CD4-positive, alpha-beta T cell treated with Interleukin-15 for 1 hour (primary cell): Measurements from ENCODE around the gene CCDC107.
"Not testable (repeated sequence)": the region's sequence is repeated elsewhere in the genome, so short reads cannot be mapped to it uniquely, and the experiment has no call there.

Experiments used
- DNase-seq: peaks from one replicate; pipeline ENCODE4 v3.0.0-alpha.2; 2020

Gene CCDC107

GRCh38 chr9:35658137-35658967, at the start of gene CCDC107:
Gene CCDC107, plus strand, starts transcription at chr9:35658292. Its CDS starts 88 bp downstream, at chr9:35658380.
- DNase-seq = peak; percentile 87

- no peak for DNase-seq
Observed at GRCh38 chr9:35609001-35609819, 48.9 kb upstream of the CCDC107 start.

GRCh38 chr9:35609820-35610163, 48.3 kb upstream of the CCDC107 start:
- no peak for DNase-seq

- DNase-seq = peak; percentile 68
Observed at GRCh38 chr9:35611230-35611797, 46.8 kb upstream of the CCDC107 start.

GRCh38 chr9:35612066-35612465, 46.0 kb upstream of the CCDC107 start:
- not testable (repeated sequence) for DNase-seq

GRCh38 chr9:35612843-35613242, 45.2 kb upstream of the CCDC107 start:
- no peak for DNase-seq

- DNase-seq = no peak
Observed at GRCh38 chr9:35615981-35616680, 42.0 kb upstream of the CCDC107 start.

GRCh38 chr9:35616681-35617459, 41.2 kb upstream of the CCDC107 start:
- peak; percentile 89 for DNase-seq

- no peak for DNase-seq
Observed at GRCh38 chr9:35617548-35617947, 40.5 kb upstream of the CCDC107 start.

GRCh38 chr9:35618325-35618727, 39.8 kb upstream of the CCDC107 start, which contains the start of gene CD72:
Gene CD72, minus strand, starts transcription at chr9:35618413. Its CDS starts 110 bp downstream, at chr9:35618303.
- peak; percentile 42 for DNase-seq

GRCh38 chr9:35618854-35619799, 39.0 kb upstream of the CCDC107 start:
- DNase-seq = peak; percentile 74

GRCh38 chr9:35619800-35620158, 38.3 kb upstream of the CCDC107 start:
- peak; percentile 64 for DNase-seq

GRCh38 chr9:35627575-35627974, 30.5 kb upstream of the CCDC107 start:
- DNase-seq = no peak

- DNase-seq = no peak
Observed at GRCh38 chr9:35628389-35628991, 29.6 kb upstream of the CCDC107 start.

- no peak for DNase-seq
Observed at GRCh38 chr9:35629597-35629996, 28.5 kb upstream of the CCDC107 start.

- DNase-seq = no peak
Observed at GRCh38 chr9:35635730-35636129, 22.4 kb upstream of the CCDC107 start.

GRCh38 chr9:35636135-35636876, 21.8 kb upstream of the CCDC107 start:
- DNase-seq = no peak

- DNase-seq = not testable (repeated sequence)
Observed at GRCh38 chr9:35636877-35637246, 21.2 kb upstream of the CCDC107 start.

GRCh38 chr9:35637427-35637955, 20.6 kb upstream of the CCDC107 start:
- DNase-seq = not testable (repeated sequence)
